Measurements from ENCODE around the gene CBARP. TPM values are rescaled to one million over a fixed set of nuclear protein-coding genes. Genes with fewer than 3 reads are reported as not detected.

CBARP gene
- total and polyA plus RNA-seq, 9 of the 15 experiments (the other 6 are each of a cell fraction or from before 2014, with no cell fraction given) = 0.03 to 8.9 (median 1.2) TPM; not detected in 1

- TF ChIP-seq BRCA1 (IDR thresholded peaks at IDR 0.05) (no peak), BRCA1 (CRISPR knock-in tag; IDR thresholded peaks at IDR 0.05) (no peak), NFIX (CRISPR knock-in tag; IDR thresholded peaks at IDR 0.05; ENCODE audit: low read depth) (no peak), BRF2 (IDR thresholded peaks at IDR 0.05; ENCODE audit: borderline replicate concordance, insufficient read depth, insufficient read length) (no peak), POLR2A (conservative IDR thresholded peaks at IDR 0.05) (peak; percentile 60), ASH1L (IDR thresholded peaks at IDR 0.05; ENCODE audit: borderline replicate concordance, low read depth, partially characterized antibody) (peak; percentile 33), CLOCK (CRISPR knock-in tag; IDR thresholded peaks at IDR 0.05; ENCODE audit: borderline replicate concordance) (no peak), POLR2G (IDR thresholded peaks at IDR 0.05; ENCODE audit: low read depth, low read length) (peak; percentile 74), KDM5B (IDR thresholded peaks at IDR 0.05; ENCODE audit: insufficient replicate concordance, low read depth, low read length) (peak; percentile 20), ZNF124 (CRISPR knock-in tag; IDR thresholded peaks at IDR 0.05) (no peak), KLF16 (IDR thresholded peaks at IDR 0.05) (no peak), ZFP1 (CRISPR knock-in tag; IDR thresholded peaks at IDR 0.05) (no peak), ZNF507 (tag; conservative IDR thresholded peaks at IDR 0.05) (no peak), MXI1 (IDR thresholded peaks at IDR 0.05; ENCODE audit: low read depth, low read length) (no peak), ZKSCAN8 (CRISPR knock-in tag; IDR thresholded peaks at IDR 0.05) (no peak)
These were observed 35.6 kb upstream of the CBARP start (continued) for GRCh38 chr19:1273263-1274041.

All from K562 (cell line).